ENCODE data around the gene XPR1.

Gene XPR1

DNA sequence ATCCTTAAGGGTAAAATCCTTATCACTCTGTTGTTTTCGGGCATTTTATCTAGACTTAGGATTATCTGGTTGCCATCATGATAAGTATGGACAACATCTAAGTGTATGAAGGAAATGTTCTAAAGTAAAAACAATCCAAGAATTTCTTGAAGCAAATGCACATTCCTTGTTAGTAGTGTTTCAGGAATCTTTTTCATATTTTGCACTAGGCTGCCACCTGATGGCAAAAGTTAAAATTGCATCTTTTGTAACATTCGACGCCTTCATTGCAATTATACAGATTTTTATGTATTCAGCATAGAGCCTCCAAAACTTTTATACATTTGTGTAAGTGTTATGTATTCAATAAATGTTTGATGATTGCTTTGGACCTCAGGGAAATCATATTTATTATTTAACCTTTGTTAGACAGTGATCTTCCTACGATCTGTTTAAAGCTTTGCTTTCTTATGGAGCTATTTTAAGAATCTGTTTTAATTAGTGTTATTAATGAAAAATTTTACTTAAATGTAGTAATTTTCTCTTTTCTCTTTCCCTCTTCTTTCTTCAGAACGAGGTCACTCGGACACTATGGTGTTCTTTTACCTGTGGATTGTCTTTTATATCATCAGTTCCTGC lies 231.4 kb downstream of the XPR1 start:
- no peak overlapping the region for H2AFZ ChIP-seq

DNA sequence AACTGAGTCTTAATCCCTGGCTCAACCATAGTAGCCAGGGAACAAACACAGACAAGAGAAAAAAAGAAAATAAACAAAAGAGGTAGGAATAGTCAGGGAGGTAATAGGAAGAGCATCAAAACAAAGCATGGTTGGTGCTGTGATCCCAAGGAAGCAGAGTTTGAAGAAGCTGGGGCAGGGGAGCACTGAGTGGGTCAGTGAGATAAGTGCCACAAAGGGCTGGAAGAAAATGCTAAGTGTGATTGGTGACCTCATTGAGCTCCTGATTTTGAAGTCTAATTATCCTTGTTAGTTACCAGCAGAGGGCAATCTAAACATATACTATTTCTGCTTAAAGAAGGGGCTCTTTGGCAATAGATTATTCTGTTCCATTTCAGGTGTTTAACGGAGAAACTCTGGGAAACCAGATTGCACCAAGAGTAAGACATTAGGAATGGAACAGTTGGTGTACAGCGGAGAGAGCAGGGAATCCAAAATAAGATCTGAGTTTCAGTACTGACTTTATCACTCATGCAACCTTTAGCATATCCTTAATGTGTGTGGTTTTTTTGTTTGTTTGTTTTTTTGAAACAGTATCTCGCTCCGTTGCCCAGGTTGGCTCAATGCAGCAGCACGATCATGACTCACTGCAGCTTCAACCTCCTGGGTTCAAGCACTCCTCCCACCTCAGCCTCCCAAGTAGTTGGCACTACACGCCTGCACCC lies 250.1 kb downstream of the XPR1 start:
- no peaks in the 10 kb centered on the region for H3K4me1 ChIP-seq
- no peak overlapping the region for H3K4me2 ChIP-seq (ENCODE audit: low read length)
- no peak overlapping the region for H3K9ac ChIP-seq
- TF ChIP-seq, protein P1, sequence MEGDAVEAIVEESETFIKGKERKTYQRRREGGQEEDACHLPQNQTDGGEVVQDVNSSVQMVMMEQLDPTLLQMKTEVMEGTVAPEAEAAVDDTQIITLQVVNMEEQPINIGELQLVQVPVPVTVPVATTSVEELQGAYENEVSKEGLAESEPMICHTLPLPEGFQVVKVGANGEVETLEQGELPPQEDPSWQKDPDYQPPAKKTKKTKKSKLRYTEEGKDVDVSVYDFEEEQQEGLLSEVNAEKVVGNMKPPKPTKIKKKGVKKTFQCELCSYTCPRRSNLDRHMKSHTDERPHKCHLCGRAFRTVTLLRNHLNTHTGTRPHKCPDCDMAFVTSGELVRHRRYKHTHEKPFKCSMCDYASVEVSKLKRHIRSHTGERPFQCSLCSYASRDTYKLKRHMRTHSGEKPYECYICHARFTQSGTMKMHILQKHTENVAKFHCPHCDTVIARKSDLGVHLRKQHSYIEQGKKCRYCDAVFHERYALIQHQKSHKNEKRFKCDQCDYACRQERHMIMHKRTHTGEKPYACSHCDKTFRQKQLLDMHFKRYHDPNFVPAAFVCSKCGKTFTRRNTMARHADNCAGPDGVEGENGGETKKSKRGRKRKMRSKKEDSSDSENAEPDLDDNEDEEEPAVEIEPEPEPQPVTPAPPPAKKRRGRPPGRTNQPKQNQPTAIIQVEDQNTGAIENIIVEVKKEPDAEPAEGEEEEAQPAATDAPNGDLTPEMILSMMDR (IDR thresholded peaks at IDR 0.05): no peak
- no peak overlapping the region for H3K4me3 ChIP-seq (ENCODE audit: low read depth, low read length)
- H3K79me2 ChIP-seq: no peaks in the 10 kb centered on the region
- H3K9me3 ChIP-seq (ENCODE audit: control insufficient read depth, low read length): no peaks in the 10 kb centered on the region
- H3K36me3 ChIP-seq (ENCODE audit: control insufficient read depth, insufficient read depth, low read length): no peaks in the 10 kb centered on the region
- no peak overlapping the region for H2AFZ ChIP-seq
- no peak overlapping the region for H3K27ac ChIP-seq
- no peaks in the 10 kb centered on the region for H3K27me3 ChIP-seq (ENCODE audit: control insufficient read depth, insufficient read depth, low read length)

More for the DNA sequence above, 231.4 kb downstream of the XPR1 start:
- Histone ChIP-seq H3K27me3 (ENCODE audit: control insufficient read depth, insufficient read depth, low read length) (no peaks in the 10 kb centered on the region), H3K79me2 (no peaks in the 10 kb centered on the region), H3K9me3 (ENCODE audit: control insufficient read depth, low read length) (no peaks in the 10 kb centered on the region), H3K4me2 (ENCODE audit: low read length) (no peak overlapping the region), H3K27ac (no peak overlapping the region), H3K36me3 (ENCODE audit: control insufficient read depth, insufficient read depth, low read length) (no peaks in the 10 kb centered on the region), H3K4me1 (no peaks in the 10 kb centered on the region), H3K9ac (no peak overlapping the region), H3K4me3 (ENCODE audit: low read depth, low read length) (no peak overlapping the region)
- TF ChIP-seq, protein P1 (IDR thresholded peaks at IDR 0.05): peak; percentile 53

DNA sequence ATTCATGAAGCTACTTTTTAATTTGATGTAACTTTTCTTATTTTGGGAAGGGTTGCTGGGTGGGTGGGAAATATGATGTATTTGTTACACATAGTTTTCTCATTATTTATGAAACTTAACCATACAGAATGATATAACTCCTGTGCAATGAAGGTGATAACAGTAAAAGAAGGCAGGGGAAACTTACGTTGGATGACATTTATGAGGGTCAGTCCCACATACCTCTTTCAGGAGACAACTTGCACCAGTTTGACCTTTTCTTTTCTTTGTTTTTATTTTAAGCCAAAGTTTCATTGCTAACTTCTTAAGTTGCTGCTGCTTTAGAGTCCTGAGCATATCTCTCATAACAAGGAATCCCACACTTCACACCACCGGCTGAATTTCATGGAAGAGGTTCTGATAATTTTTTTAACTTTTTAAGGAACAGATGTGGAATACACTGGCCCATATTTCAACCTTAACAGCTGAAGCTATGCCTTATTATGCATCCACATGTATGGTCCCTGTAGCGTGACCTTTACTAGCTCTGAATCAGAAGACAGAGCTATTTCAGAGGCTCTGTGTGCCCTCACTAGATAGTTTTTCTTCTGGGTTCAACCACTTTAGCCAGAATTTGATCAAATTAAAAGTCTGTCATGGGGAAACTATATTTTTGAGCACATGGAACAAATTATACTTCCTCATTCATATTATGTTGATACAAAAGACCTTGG lies 252.9 kb downstream of the XPR1 start:
- Histone ChIP-seq H3K4me2 (ENCODE audit: low read length) (no peak overlapping the region), H3K36me3 (ENCODE audit: control insufficient read depth, insufficient read depth, low read length) (no peaks in the 10 kb centered on the region), H2AFZ (no peak overlapping the region), H3K4me3 (ENCODE audit: low read depth, low read length) (no peak overlapping the region), H3K79me2 (no peaks in the 10 kb centered on the region), H3K9me3 (ENCODE audit: control insufficient read depth, low read length) (no peaks in the 10 kb centered on the region), H3K9ac (no peak overlapping the region), H3K4me1 (no peaks in the 10 kb centered on the region), H3K27me3 (ENCODE audit: control insufficient read depth, insufficient read depth, low read length) (no peaks in the 10 kb centered on the region), H3K27ac (no peak overlapping the region)
- TF ChIP-seq, protein P1 (IDR thresholded peaks at IDR 0.05): no peak

DNA sequence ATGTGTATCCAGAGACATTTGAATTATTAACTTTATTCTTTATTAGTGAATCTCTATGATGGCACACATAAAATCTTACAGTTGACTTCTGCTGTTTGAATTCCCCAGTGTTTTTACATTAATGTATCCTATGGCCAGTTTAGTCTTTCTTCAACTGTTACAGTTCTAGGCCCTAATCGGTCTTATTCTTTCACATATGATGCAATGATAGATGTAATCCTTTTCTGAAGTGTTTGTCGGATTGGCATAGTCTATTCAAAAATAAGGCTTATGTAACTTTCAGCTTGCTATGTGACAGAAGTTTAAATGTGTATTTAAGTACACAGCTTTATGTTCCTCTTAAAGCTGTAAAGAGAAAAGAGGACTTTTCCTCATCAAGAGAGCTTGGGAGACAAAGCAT lies 254.5 kb downstream of the XPR1 start:
- no peak overlapping the region for H3K9ac ChIP-seq
- H3K27me3 ChIP-seq (ENCODE audit: control insufficient read depth, insufficient read depth, low read length): no peaks in the 10 kb centered on the region
- H3K27ac ChIP-seq: no peak overlapping the region
- H3K4me3 ChIP-seq (ENCODE audit: low read depth, low read length): no peak overlapping the region
- H3K4me2 ChIP-seq (ENCODE audit: low read length): no peak overlapping the region
- H3K9me3 ChIP-seq (ENCODE audit: control insufficient read depth, low read length): no peaks in the 10 kb centered on the region
- TF ChIP-seq, protein P1 (IDR thresholded peaks at IDR 0.05): no peak
- H2AFZ ChIP-seq: no peak overlapping the region
- H3K36me3 ChIP-seq (ENCODE audit: control insufficient read depth, insufficient read depth, low read length): no peaks in the 10 kb centered on the region
- H3K79me2 ChIP-seq: no peaks in the 10 kb centered on the region
- H3K4me1 ChIP-seq: no peaks in the 10 kb centered on the region
